GM21576 (cell line): ENCODE measurements around the gene MXD1.
"Not testable (repeated sequence)": the region's sequence is repeated elsewhere in the genome, so short reads cannot be mapped to it uniquely, and the experiment has no call there.

ENCODE experiments used
- ATAC-seq: cut with Tn5 transposase; IDR thresholded peaks from one replicate; pipeline ENCODE4 v1.9.1; 2021; ENCODE audit warnings: mild to moderate bottlenecking, moderate library complexity; ENCODE audit not compliant: unreplicated experiment

The MXD1 gene

GRCh38 chr2:69914950-69915945 is at the start of gene MXD1:
Gene MXD1, plus strand, starts transcription at chr2:69915109. Its CDS starts 222 bp downstream, at chr2:69915331.
- ATAC-seq: no peak

GRCh38 chr2:69888451-69888850 is 26.5 kb upstream of the MXD1 start:
- no peak for ATAC-seq

- no peak for ATAC-seq
Measured at GRCh38 chr2:69889302-69889701, 25.6 kb upstream of the MXD1 start.

- no peak for ATAC-seq
Measured at GRCh38 chr2:69890881-69891280, 24.0 kb upstream of the MXD1 start.

- not testable (repeated sequence) for ATAC-seq
Measured at GRCh38 chr2:69892838-69893424, 22.0 kb upstream of the MXD1 start.

- no peak for ATAC-seq
Measured at GRCh38 chr2:69893684-69894551, 21.0 kb upstream of the MXD1 start, which contains the start of gene SNRNP27. Gene SNRNP27, plus strand, starts transcription at chr2:69893956. Its CDS starts 29 bp downstream, at chr2:69893985.

GRCh38 chr2:69894737-69895136 is 20.2 kb upstream of the MXD1 start:
- ATAC-seq: not testable (repeated sequence)

- ATAC-seq: no peak
Measured at GRCh38 chr2:69902213-69902922, 12.5 kb upstream of the MXD1 start.

- ATAC-seq: no peak
Measured at GRCh38 chr2:69907216-69907615, 7.7 kb upstream of the MXD1 start.

- no peak for ATAC-seq
Measured at GRCh38 chr2:69911985-69912563, 2.8 kb upstream of the MXD1 start.

- ATAC-seq: peak; percentile 86
Measured at GRCh38 chr2:69914164-69914949, 552 bp upstream of the MXD1 start.

- ATAC-seq: no peak
Measured at GRCh38 chr2:69916106-69916505, 1.2 kb downstream of the MXD1 start.

GRCh38 chr2:69917852-69918251 is 2.9 kb downstream of the MXD1 start:
- ATAC-seq: no peak

GRCh38 chr2:69918401-69918800 is 3.5 kb downstream of the MXD1 start:
- no peak for ATAC-seq

- no peak for ATAC-seq
Measured at GRCh38 chr2:69923116-69923515, 8.2 kb downstream of the MXD1 start.

- no peak for ATAC-seq
Measured at GRCh38 chr2:69926849-69927515, 12.1 kb downstream of the MXD1 start.

GRCh38 chr2:69931832-69932595 is 17.1 kb downstream of the MXD1 start:
- no peak for ATAC-seq

- no peak for ATAC-seq
Measured at GRCh38 chr2:69932596-69932922, 17.6 kb downstream of the MXD1 start.
